Activated naive CD4-positive, alpha-beta T cell treated with anti-CD3 and anti-CD28 coated beads, Interleukin-2, amount 50 U/mL, for 72 hours (primary cell): Measurements from ENCODE around the gene GRM5. TPM values are rescaled to one million over a fixed set of nuclear protein-coding genes. Genes with fewer than 3 reads are reported as not detected.
"Not testable (repeated sequence)": the region's sequence is repeated elsewhere in the genome, so short reads cannot be mapped to it uniquely, and the experiment has no call there.

Experiments
- ATAC-seq, 2 donors: fragments of 150-1000 bp; cut with Tn5 transposase; 2 replicates each; pipeline ENCODE4 v1.10.0; 2021; ENCODE audit warnings: mild to moderate bottlenecking in 2 of 2, moderate library complexity in 2 of 2
- DNase-seq, 2 donors: peaks; one replicate each; pipeline ENCODE4 v3.0.0; 2021 to 2022; ENCODE audit warnings: low spot score in 2 of 2
- H3K27ac Mint-ChIP-seq, 2 donors: one replicate each; pipeline ENCODE4 v1.8.0; 2022; ENCODE audit warnings: mild to moderate bottlenecking in 2 of 2, mixed read lengths in 2 of 2
- H3K36me3 Mint-ChIP-seq, 2 donors: one replicate each; pipeline ENCODE4 v1.8.0; 2022; ENCODE audit warnings: mixed read lengths in 2 of 2
- H3K9me3 Mint-ChIP-seq, 2 donors: one replicate each; pipeline ENCODE4 v1.8.0; 2022; ENCODE audit warnings: mixed read lengths in 2 of 2
- total RNA-seq, 2 donors: library from RNA; stranded (reverse); gene quantifications; one replicate each; pipeline ENCODE4 v1.2.3, GENCODE V29; 2022

Gene GRM5
- total RNA-seq, 2 donors from 2014 or later, result not detected

- not testable (repeated sequence) for H3K27ac Mint-ChIP-seq, DNase-seq, ATAC-seq
- Mint-ChIP-seq H3K9me3 (peaks cover 27 to 32% of the 10 kb centered on the region in 2 donors), H3K36me3 (peaks cover 37% of the 10 kb centered on the region in 2 donors)
These were observed 183.0 kb downstream of the GRM5 start for GRCh38 chr11:88882800-88883199.

- DNase-seq, result no peak
- H3K9me3 Mint-ChIP-seq, result peaks cover 9 to 11% of the 10 kb centered on the region in 2 donors
These were observed 204.2 kb downstream of the GRM5 start for GRCh38 chr11:88861618-88862017.

DNA sequence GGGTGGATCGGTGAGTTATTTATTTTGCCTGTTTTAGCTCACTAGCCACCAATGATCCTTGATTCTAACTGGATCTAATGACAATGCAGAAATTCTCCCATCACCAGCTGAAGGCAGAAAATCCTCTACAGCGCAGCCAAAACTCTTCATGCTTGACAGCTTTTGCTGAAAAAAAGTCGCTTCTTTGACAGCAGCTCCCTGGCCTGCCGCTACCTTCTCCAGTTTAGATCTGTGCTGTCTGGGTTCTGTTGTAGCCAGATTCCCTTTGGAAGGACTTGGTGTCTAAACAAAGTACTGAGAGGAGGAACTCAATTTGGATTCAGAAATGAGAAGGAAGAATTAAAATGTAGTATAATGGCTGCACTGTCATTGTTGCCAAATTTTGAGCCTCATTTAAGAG, 205.4 kb downstream of the GRM5 start:
- not testable (repeated sequence) for ATAC-seq, H3K36me3 Mint-ChIP-seq, H3K9me3 Mint-ChIP-seq, DNase-seq, H3K27ac Mint-ChIP-seq

More at GRCh38 chr11:88861618-88862017, 204.2 kb downstream of the GRM5 start:
- no peaks in the 10 kb centered on the region for H3K36me3 Mint-ChIP-seq
- H3K27ac Mint-ChIP-seq, result no peak overlapping the region
- ATAC-seq, result no peak

- not testable (repeated sequence) for H3K27ac Mint-ChIP-seq, ATAC-seq, DNase-seq, H3K9me3 Mint-ChIP-seq, H3K36me3 Mint-ChIP-seq
These were observed 211.8 kb downstream of the GRM5 start for GRCh38 chr11:88853963-88854362.

DNA sequence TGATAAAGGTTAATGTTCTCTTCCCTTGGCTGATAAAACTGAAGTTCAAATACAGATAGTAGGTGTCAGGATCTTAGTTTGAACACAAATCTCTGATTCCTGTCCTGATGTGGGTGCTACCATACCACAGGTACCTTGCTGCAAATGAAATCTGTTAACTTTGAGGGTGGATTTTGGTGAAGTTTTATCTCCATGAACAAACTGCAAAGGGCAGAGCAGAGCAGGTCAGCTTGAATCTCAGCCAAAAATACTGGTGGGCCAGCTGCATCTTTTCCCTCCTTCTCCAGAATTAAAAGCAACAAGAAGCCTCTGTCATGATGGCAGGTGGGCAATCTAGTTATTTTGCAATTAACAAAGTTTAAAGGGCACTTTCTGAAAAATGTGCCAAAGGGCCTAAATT, 214.2 kb downstream of the GRM5 start:
- not testable (repeated sequence) for H3K27ac Mint-ChIP-seq, ATAC-seq, H3K36me3 Mint-ChIP-seq, DNase-seq, H3K9me3 Mint-ChIP-seq

- H3K9me3 Mint-ChIP-seq, DNase-seq, H3K36me3 Mint-ChIP-seq, H3K27ac Mint-ChIP-seq: not testable (repeated sequence)
- ATAC-seq, result peak in 1 of 2 donors; percentile 35
These were observed 216.0 kb downstream of the GRM5 start for GRCh38 chr11:88849773-88850172.

DNA sequence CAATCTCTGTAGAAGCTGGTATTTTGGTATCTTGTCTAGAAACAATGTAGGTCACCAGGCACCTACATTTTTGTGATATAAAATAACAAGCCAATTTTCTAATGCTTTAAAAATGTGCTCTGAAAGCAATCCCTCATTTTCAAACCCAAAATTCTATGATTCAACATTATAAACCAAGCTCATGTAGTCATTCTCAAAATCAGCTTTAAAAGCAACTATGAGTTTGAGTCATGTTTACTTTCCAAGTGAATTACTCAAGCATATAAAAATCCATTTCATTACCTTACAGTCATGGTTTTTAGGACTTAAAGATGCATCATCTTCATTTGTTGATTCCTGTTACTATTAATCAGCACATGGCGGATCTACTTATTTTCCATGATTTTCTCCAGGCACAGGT, 216.4 kb downstream of the GRM5 start:
- no peak overlapping the region for H3K27ac Mint-ChIP-seq
- no peaks in the 10 kb centered on the region for H3K9me3 Mint-ChIP-seq
- no peaks in the 10 kb centered on the region for H3K36me3 Mint-ChIP-seq
- ATAC-seq (peak in 1 of 2 donors; percentile 81), DNase-seq (no peak)

- not testable (repeated sequence) for DNase-seq
These were observed 219.5 kb downstream of the GRM5 start for GRCh38 chr11:88846266-88846665.

DNA sequence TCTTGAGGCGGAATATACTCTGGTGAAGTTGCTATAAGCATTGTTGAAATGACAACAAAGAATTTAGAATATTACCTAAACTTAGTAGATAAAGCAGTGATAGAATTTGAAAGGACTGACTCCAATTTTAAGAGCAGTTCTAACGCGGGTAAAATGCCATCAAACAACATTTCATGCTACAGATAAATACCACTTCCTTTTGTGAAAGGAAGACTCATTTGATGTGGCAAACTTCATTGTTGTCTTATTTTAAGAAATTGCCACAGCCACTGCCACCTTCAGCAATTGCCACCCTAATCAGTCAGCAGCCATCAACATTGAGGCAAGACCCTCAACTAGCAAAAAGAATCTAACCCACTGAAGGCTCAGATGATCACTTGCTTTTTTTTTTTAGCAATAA, 220.8 kb downstream of the GRM5 start:
- not testable (repeated sequence) for DNase-seq, ATAC-seq, H3K36me3 Mint-ChIP-seq
- Mint-ChIP-seq H3K27ac (peak overlapping the region in 1 of 2 donors; percentile 35), H3K9me3 (peaks cover 0 to 11% of the 10 kb centered on the region in 2 donors)

More at GRCh38 chr11:88846266-88846665, 219.5 kb downstream of the GRM5 start:
- H3K36me3 Mint-ChIP-seq, H3K27ac Mint-ChIP-seq, ATAC-seq: not testable (repeated sequence)
- peaks cover 0 to 11% of the 10 kb centered on the region in 2 donors for H3K9me3 Mint-ChIP-seq

- H3K9me3 Mint-ChIP-seq, result peaks cover 0 to 11% of the 10 kb centered on the region in 2 donors
- H3K36me3 Mint-ChIP-seq, result not testable (repeated sequence)
- peak overlapping the region; percentile 35 to 67 for H3K27ac Mint-ChIP-seq
- DNase-seq, result peak in 1 of 2 donors; percentile 9
- peak; percentile 76 to 86 for ATAC-seq
These were observed 221.9 kb downstream of the GRM5 start for GRCh38 chr11:88843766-88844426.

- not testable (repeated sequence) for H3K9me3 Mint-ChIP-seq, H3K27ac Mint-ChIP-seq, DNase-seq, H3K36me3 Mint-ChIP-seq, ATAC-seq
These were observed 227.6 kb downstream of the GRM5 start for GRCh38 chr11:88838139-88838538.

DNA sequence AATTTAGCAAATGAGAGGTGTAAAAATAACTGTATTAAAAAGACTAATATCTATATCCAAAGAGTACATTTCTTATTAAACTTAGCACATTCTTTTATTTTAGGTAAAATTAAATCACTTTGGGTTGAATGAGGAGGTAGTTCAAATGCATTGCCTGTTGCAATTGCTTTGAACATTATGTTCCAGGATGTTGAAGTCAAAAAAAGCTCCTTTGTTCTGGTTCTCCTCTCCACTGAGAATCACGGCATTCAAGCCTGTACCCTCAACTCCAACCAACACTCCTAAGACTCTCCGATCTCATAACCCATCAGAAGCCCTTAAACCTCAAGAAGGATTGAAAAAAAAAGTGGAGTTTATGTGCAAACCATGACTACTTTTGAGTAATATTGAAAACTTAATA, 230.1 kb downstream of the GRM5 start:
- not testable (repeated sequence) for DNase-seq, H3K27ac Mint-ChIP-seq, ATAC-seq, H3K36me3 Mint-ChIP-seq, H3K9me3 Mint-ChIP-seq

GRCh38 chr11:88831303-88831890, 234.4 kb downstream of the GRM5 start:
- DNase-seq, result no peak
- no peak overlapping the region for H3K27ac Mint-ChIP-seq
- H3K36me3 Mint-ChIP-seq, result peaks cover 0 to 5% of the 10 kb centered on the region in 2 donors
- ATAC-seq, result no peak
- peaks cover 4 to 5% of the 10 kb centered on the region in 2 donors for H3K9me3 Mint-ChIP-seq

GRCh38 chr11:88827018-88827676, 238.6 kb downstream of the GRM5 start:
- H3K27ac Mint-ChIP-seq, result no peak overlapping the region
- H3K36me3 Mint-ChIP-seq, result peaks cover 0 to 5% of the 10 kb centered on the region in 2 donors
- no peak for ATAC-seq
- H3K9me3 Mint-ChIP-seq, result peaks cover 4 to 5% of the 10 kb centered on the region in 2 donors
- no peak for DNase-seq

GRCh38 chr11:88819616-88820015, 246.2 kb downstream of the GRM5 start:
- peaks cover 0 to 5% of the 10 kb centered on the region in 2 donors for H3K9me3 Mint-ChIP-seq
- no peak for ATAC-seq
- DNase-seq, result no peak
- no peaks in the 10 kb centered on the region for H3K36me3 Mint-ChIP-seq
- no peak overlapping the region for H3K27ac Mint-ChIP-seq

- ATAC-seq (no peak), DNase-seq (no peak)
- H3K27ac Mint-ChIP-seq, result no peak overlapping the region
- no peaks in the 10 kb centered on the region for H3K36me3 Mint-ChIP-seq
- H3K9me3 Mint-ChIP-seq, result peaks cover 0 to 5% of the 10 kb centered on the region in 2 donors
These were observed 246.8 kb downstream of the GRM5 start for GRCh38 chr11:88818978-88819377.

DNA sequence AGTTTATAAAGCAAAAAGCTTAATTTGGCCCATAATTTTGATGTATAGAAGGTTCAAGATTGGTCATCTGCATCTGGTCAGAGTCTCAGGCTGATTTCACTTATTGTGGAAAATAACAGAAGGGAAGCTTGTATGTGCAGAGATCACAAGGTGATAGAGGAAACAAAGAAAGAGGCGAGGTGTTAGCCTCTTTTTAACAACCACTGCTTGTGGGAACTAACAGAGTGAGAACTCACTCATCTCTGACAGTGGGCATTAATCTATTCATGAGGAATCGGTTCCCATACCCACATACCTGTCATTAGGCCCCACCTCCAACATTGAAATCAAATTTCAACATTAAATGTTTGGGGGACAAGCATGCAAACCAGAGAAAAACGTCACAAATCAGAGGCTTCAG, 250.3 kb downstream of the GRM5 start:
- Mint-ChIP-seq H3K36me3 (no peaks in the 10 kb centered on the region), H3K9me3 (peaks cover 0 to 5% of the 10 kb centered on the region in 2 donors), H3K27ac (no peak overlapping the region)
- ATAC-seq (no peak), DNase-seq (no peak)
